Measurements from ENCODE around the gene RHOC. TPM values are rescaled to one million over a fixed set of nuclear protein-coding genes. Genes with fewer than 3 reads are reported as not detected.
"Not testable (repeated sequence)": the region's sequence is repeated elsewhere in the genome, so short reads cannot be mapped to it uniquely, and the experiment has no call there.

The RHOC gene
- total RNA-seq, 1 experiment from 2014 or later, result 405 TPM

- Histone ChIP-seq H3K9ac (ENCODE audit: low read length) (no peak overlapping the region), H4K20me1 (ENCODE audit: low read length) (no peaks in the 10 kb centered on the region), H3K4me1 (ENCODE audit: insufficient read depth, low read length) (peaks cover 11% of the 10 kb centered on the region), H3K27ac (ENCODE audit: low read length) (no peak overlapping the region), H2AFZ (ENCODE audit: low read length) (no peak overlapping the region), H3F3A (ENCODE audit: low read length, unreplicated experiment) (no peaks in the 10 kb centered on the region), H3K4me2 (ENCODE audit: low read length) (no peak overlapping the region), H3K79me2 (ENCODE audit: low read length) (no peaks in the 10 kb centered on the region), H3K9me2 (replicated peaks; ENCODE audit: low read length) (no peaks in the 10 kb centered on the region), H3K4me3 (ENCODE audit: low read length) (no peak overlapping the region), H3K36me3 (ENCODE audit: low read depth, low read length) (no peaks in the 10 kb centered on the region), H3K9me3 (ENCODE audit: low read length) (no peaks in the 10 kb centered on the region), H3K27me3 (ENCODE audit: low read length) (no peaks in the 10 kb centered on the region)
- ATAC-seq, result no peak
- ChIA-PET CTCF (no interaction called here), POLR2A (ENCODE audit: unreplicated experiment) (no interaction called here)
- DNase-seq, result no peak
- no TSS peak for BruUV-seq (replicated peaks)
- no peak for TF ChIP-seq EZH2 (IDR thresholded peaks at IDR 0.05; ENCODE audit: low read length, unreplicated experiment)
- no peak for TF ChIP-seq EZH2phosphoT487 (IDR thresholded peaks at IDR 0.05; ENCODE audit: borderline replicate concordance, low read length)
- TF ChIP-seq CTCF (conservative IDR thresholded peaks at IDR 0.05; ENCODE audit: low read depth, low read length), result no peak
- intact Hi-C loops (cut with micrococcal nuclease), result no loop called here
Measured at GRCh38 chr1:112729909-112730308, 23.0 kb upstream of the RHOC start.

- POLR2A ChIA-PET (ENCODE audit: unreplicated experiment), result interaction anchor here (0.6 kb wide), 1 partner anchor 141 kb away, joined by 3 read pairs; no protein-coding TSS in a partner anchor
- H3K9me2 ChIP-seq (replicated peaks; ENCODE audit: low read length); H3K4me2 ChIP-seq (ENCODE audit: low read length); BruUV-seq (replicated peaks); H3K9me3 ChIP-seq (ENCODE audit: low read length); H3K4me3 ChIP-seq (ENCODE audit: low read length); DNase-seq; ATAC-seq; H2AFZ ChIP-seq (ENCODE audit: low read length); H3K9ac ChIP-seq (ENCODE audit: low read length); CTCF ChIA-PET; H3K36me3 ChIP-seq (ENCODE audit: low read depth, low read length); H3K79me2 ChIP-seq (ENCODE audit: low read length); intact Hi-C loops (cut with micrococcal nuclease); H3K27me3 ChIP-seq (ENCODE audit: low read length); H3K27ac ChIP-seq (ENCODE audit: low read length); H3F3A ChIP-seq (ENCODE audit: low read length, unreplicated experiment); H4K20me1 ChIP-seq (ENCODE audit: low read length): not testable (repeated sequence)
- H3K4me1 ChIP-seq (ENCODE audit: insufficient read depth, low read length), result peaks cover 11% of the 10 kb centered on the region
Measured at GRCh38 chr1:112729011-112729410, 22.1 kb upstream of the RHOC start.

GRCh38 chr1:112728306-112728971, 21.5 kb upstream of the RHOC start:
- H3K36me3 ChIP-seq (ENCODE audit: low read depth, low read length); H3K27me3 ChIP-seq (ENCODE audit: low read length); DNase-seq; BruUV-seq (replicated peaks); H4K20me1 ChIP-seq (ENCODE audit: low read length); intact Hi-C loops (cut with micrococcal nuclease); POLR2A ChIA-PET (ENCODE audit: unreplicated experiment); H3K79me2 ChIP-seq (ENCODE audit: low read length); H2AFZ ChIP-seq (ENCODE audit: low read length); CTCF ChIA-PET; H3K9me3 ChIP-seq (ENCODE audit: low read length); H3K9ac ChIP-seq (ENCODE audit: low read length); ATAC-seq; H3F3A ChIP-seq (ENCODE audit: low read length, unreplicated experiment); H3K4me3 ChIP-seq (ENCODE audit: low read length); H3K4me2 ChIP-seq (ENCODE audit: low read length); H3K9me2 ChIP-seq (replicated peaks; ENCODE audit: low read length); H3K27ac ChIP-seq (ENCODE audit: low read length): not testable (repeated sequence)
- peaks cover 11% of the 10 kb centered on the region for H3K4me1 ChIP-seq (ENCODE audit: insufficient read depth, low read length)

- Histone ChIP-seq H3K4me2 (ENCODE audit: low read length) (no peak overlapping the region), H3K9me2 (replicated peaks; ENCODE audit: low read length) (no peaks in the 10 kb centered on the region), H3K79me2 (ENCODE audit: low read length) (no peaks in the 10 kb centered on the region), H3K27ac (ENCODE audit: low read length) (no peak overlapping the region), H3F3A (ENCODE audit: low read length, unreplicated experiment) (no peaks in the 10 kb centered on the region), H3K9me3 (ENCODE audit: low read length) (no peaks in the 10 kb centered on the region), H3K36me3 (ENCODE audit: low read depth, low read length) (no peaks in the 10 kb centered on the region), H3K27me3 (ENCODE audit: low read length) (no peaks in the 10 kb centered on the region), H3K4me3 (ENCODE audit: low read length) (no peak overlapping the region), H2AFZ (ENCODE audit: low read length) (no peak overlapping the region), H3K9ac (ENCODE audit: low read length) (no peak overlapping the region), H3K4me1 (ENCODE audit: insufficient read depth, low read length) (peaks cover 6% of the 10 kb centered on the region), H4K20me1 (ENCODE audit: low read length) (no peaks in the 10 kb centered on the region)
- intact Hi-C loops (cut with micrococcal nuclease), result no loop called here
- TF ChIP-seq EZH2phosphoT487 (IDR thresholded peaks at IDR 0.05; ENCODE audit: borderline replicate concordance, low read length) (no peak), CTCF (conservative IDR thresholded peaks at IDR 0.05; ENCODE audit: low read depth, low read length) (peak; percentile 42; the same call in 1 of the 2 replicates), EZH2 (IDR thresholded peaks at IDR 0.05; ENCODE audit: low read length, unreplicated experiment) (no peak)
- ATAC-seq (peak; percentile 84), DNase-seq (peak; percentile 46)
- POLR2A ChIA-PET (ENCODE audit: unreplicated experiment), result no interaction called here
- CTCF ChIA-PET, result no interaction called here
- no TSS peak for BruUV-seq (replicated peaks)
Measured at GRCh38 chr1:112727716-112728115, 20.8 kb upstream of the RHOC start.

GRCh38 chr1:112724240-112724639, 17.3 kb upstream of the RHOC start:
- H3K4me1 ChIP-seq (ENCODE audit: insufficient read depth, low read length); CTCF ChIA-PET; H3K36me3 ChIP-seq (ENCODE audit: low read depth, low read length); H3K27me3 ChIP-seq (ENCODE audit: low read length); DNase-seq; H4K20me1 ChIP-seq (ENCODE audit: low read length); H3K27ac ChIP-seq (ENCODE audit: low read length); ATAC-seq; H3K9me3 ChIP-seq (ENCODE audit: low read length); BruUV-seq (replicated peaks); H3K4me2 ChIP-seq (ENCODE audit: low read length); H3K9ac ChIP-seq (ENCODE audit: low read length); H3K79me2 ChIP-seq (ENCODE audit: low read length); POLR2A ChIA-PET (ENCODE audit: unreplicated experiment); H2AFZ ChIP-seq (ENCODE audit: low read length); intact Hi-C loops (cut with micrococcal nuclease); H3F3A ChIP-seq (ENCODE audit: low read length, unreplicated experiment); H3K9me2 ChIP-seq (replicated peaks; ENCODE audit: low read length); H3K4me3 ChIP-seq (ENCODE audit: low read length): not testable (repeated sequence)
